Measurements from ENCODE around the gene PITPNM1. TPM values are rescaled to one million over a fixed set of nuclear protein-coding genes. Genes with fewer than 3 reads are reported as not detected.
A peak's percentile ranks its signal among the peaks of the same experiment; 100 is the strongest.

Gene PITPNM1
- total and polyA plus RNA-seq, 2 of the 13 experiments (the other 11 are each of a cell fraction or from before 2014, with no cell fraction given), result 8.2 to 8.5 TPM

GRCh38 chr11:67445515-67445914 lies 59.6 kb downstream of the PITPNM1 start:
- Histone ChIP-seq H3K27me3 (ENCODE audit: control insufficient read depth in 1 of 2, insufficient read depth in 2 of 2, low read length in 2 of 2) (peaks cover 2 to 11% of the 10 kb centered on the region in 2 experiments; a peak in 2 of 5 replicates), H3K4me2 (ENCODE audit: low read depth, low read length) (no peak overlapping the region), H3K4me1 (ENCODE audit: insufficient read depth, low read length) (peaks cover 35% of the 10 kb centered on the region), H3K9me3 (ENCODE audit: low read length) (no peaks in the 10 kb centered on the region), H3K9ac (ENCODE audit: insufficient read depth, low read depth, low read length) (no peak overlapping the region), H2AFZ (ENCODE audit: low read length) (no peak overlapping the region), H3K79me2 (ENCODE audit: insufficient read depth, low read length) (peaks cover 3% of the 10 kb centered on the region), H3K36me3 (replicated peaks in 1 of 2; ENCODE audit: control insufficient read depth in 1 of 2, insufficient read depth in 2 of 2, low read length in 2 of 2) (peaks cover 0 to 3% of the 10 kb centered on the region in 2 experiments; a peak in 2 of 5 replicates), H3K27ac (ENCODE audit: extremely low read length, insufficient read depth, low read length) (no peak overlapping the region), H3K4me3 (replicated peaks in 1 of 3; ENCODE audit: insufficient read depth in 1 of 3, low read depth in 2 of 3, low read length in 3 of 3) (no peak overlapping the region), H4K20me1 (ENCODE audit: insufficient read depth, low read length) (no peaks in the 10 kb centered on the region)
- POLR2A ChIA-PET, result interaction anchor here (2.2 kb wide), 1 partner anchor 10 kb away, joined by 5 read pairs; no protein-coding TSS in a partner anchor
- DNase-seq (ENCODE audit: low spot score) (no peak), FAIRE-seq (no peak), ATAC-seq (no peak)
- WGBS (ENCODE audit: low lambda C conversion rate), result 90% methylated on average over 5 of the region's 5 CpGs
- no peak for TF ChIP-seq ARNT (IDR thresholded peaks at IDR 0.05)
- peak; percentile 66; the same call in 1 of the 2 replicates for TF ChIP-seq ZNF121 (CRISPR knock-in tag; IDR thresholded peaks at IDR 0.05)
- CTCF ChIA-PET (ENCODE audit: low intra/inter-chr PET ratio, low total read pairs), result no interaction called here
- intact Hi-C loops (cut with micrococcal nuclease; ENCODE audit: unreplicated experiment), result no loop called here
- no TSS peak for BruUV-seq (replicated peaks)
- in situ Hi-C loops (cut with HindIII; ENCODE audit: extremely low pct_ligation_motif_present, low pct_unique_long_range_greater_than_20kb), result no loop called here

DNA sequence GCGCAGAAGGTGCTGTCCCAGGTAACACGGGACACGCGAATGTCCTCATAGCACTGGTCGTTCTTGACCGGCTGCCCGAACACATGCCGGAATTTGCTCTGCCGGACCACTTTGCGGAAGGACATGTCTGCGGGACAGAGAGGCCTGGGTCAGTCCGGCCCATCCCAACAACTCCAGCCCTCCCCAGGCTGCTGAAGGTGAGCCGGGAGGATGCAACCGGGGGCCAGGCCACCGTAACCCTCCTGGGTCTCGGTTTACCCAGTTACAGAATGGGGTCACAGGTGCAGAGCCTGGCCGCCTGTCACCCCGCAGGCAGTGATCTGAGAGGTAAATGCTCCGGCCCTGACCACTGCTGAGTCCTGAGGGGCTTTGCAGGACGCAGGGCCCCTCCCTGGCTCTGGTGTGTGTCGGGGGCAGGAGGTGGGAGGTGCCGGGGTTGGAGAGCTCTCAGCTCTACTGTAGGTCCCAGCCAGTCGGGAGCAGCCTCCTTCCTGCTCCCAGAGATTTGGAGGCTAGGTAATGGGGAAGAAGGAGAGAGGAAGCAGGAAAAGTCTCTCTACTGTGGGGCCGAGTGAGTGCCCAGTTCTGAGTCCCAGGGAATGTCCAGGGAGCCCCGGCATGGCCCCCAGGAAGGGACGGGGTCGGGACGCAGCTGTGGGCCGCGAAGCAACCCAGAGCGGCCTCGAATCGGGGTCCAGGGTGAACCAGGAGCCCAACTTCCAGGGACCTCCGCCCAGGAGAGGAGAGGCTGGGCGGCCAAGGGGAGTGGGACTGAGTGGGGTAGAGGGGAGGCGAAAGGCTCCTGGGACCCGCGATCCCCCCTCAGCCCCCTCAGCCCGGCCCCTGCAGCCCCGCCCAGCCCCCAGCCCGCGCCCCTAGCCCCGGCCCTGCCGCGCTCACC lies 62.4 kb downstream of the PITPNM1 start:
- Histone ChIP-seq H3K36me3 (replicated peaks in 1 of 2; ENCODE audit: control insufficient read depth in 1 of 2, insufficient read depth in 2 of 2, low read length in 2 of 2) (peaks cover 0 to 4% of the 10 kb centered on the region in 2 experiments; a peak in 2 of 5 replicates), H3K9ac (ENCODE audit: insufficient read depth, low read depth, low read length) (peak overlapping the region; percentile 83), H3K27me3 (ENCODE audit: control insufficient read depth in 1 of 2, insufficient read depth in 2 of 2, low read length in 2 of 2) (peaks cover 0 to 1% of the 10 kb centered on the region in 2 experiments; a peak in 1 of 5 replicates), H3K4me1 (ENCODE audit: insufficient read depth, low read length) (peaks cover 27% of the 10 kb centered on the region), H3K79me2 (ENCODE audit: insufficient read depth, low read length) (peaks cover 3% of the 10 kb centered on the region), H4K20me1 (ENCODE audit: insufficient read depth, low read length) (no peaks in the 10 kb centered on the region), H3K4me2 (ENCODE audit: low read depth, low read length) (peak overlapping the region; percentile 87), H2AFZ (ENCODE audit: low read length) (no peak overlapping the region), H3K9me3 (ENCODE audit: low read length) (no peaks in the 10 kb centered on the region), H3K4me3 (replicated peaks in 1 of 3; ENCODE audit: insufficient read depth in 1 of 3, low read depth in 2 of 3, low read length in 3 of 3) (peak overlapping the region; percentile 84 to 97 (median 92)), H3K27ac (ENCODE audit: extremely low read length, insufficient read depth, low read length) (peak overlapping the region; percentile 63)
- peak; percentile 29 for ATAC-seq
- intact Hi-C loops (cut with micrococcal nuclease; ENCODE audit: unreplicated experiment), result loop anchor here (2.0 kb wide), 1 partner anchor 14 kb away; the partner anchor contains the start of gene RPS6KB2
- POLR2A ChIA-PET, result interaction anchor here (0.6 to 1.4 kb wide), 6 partner anchors 9 to 51 kb away, joined by 3 to 10 read pairs (median 4); partner anchors contain the start of genes GPR152, PPP1CA, RAD9A and RPS6KB2
- BruUV-seq (replicated peaks), result no TSS peak
- CTCF ChIA-PET (ENCODE audit: low intra/inter-chr PET ratio, low total read pairs), result no interaction called here
- WGBS (ENCODE audit: low lambda C conversion rate), result 4% methylated on average over 14 of the region's 45 CpGs
- no peak for FAIRE-seq
- DNase-seq (ENCODE audit: low spot score), result no peak
- in situ Hi-C loops (cut with HindIII; ENCODE audit: extremely low pct_ligation_motif_present, low pct_unique_long_range_greater_than_20kb), result no loop called here
- no peak for TF ChIP-seq KLF16 (CRISPR knock-in tag; IDR thresholded peaks at IDR 0.05)
- no peak for TF ChIP-seq ASH2L (IDR thresholded peaks at IDR 0.05; ENCODE audit: insufficient read length, low read depth, low read length)
- no peak for TF ChIP-seq ATM (IDR thresholded peaks at IDR 0.05; ENCODE audit: borderline replicate concordance)
- TF ChIP-seq SNAPC4 (CRISPR knock-in tag; IDR thresholded peaks at IDR 0.05), result no peak
- no peak for TF ChIP-seq ZNF737 (CRISPR knock-in tag; IDR thresholded peaks at IDR 0.05; ENCODE audit: borderline replicate concordance)
- no peak for TF ChIP-seq ZNF256 (CRISPR knock-in tag; conservative IDR thresholded peaks at IDR 0.05)
- TF ChIP-seq ISL2 (CRISPR knock-in tag; IDR thresholded peaks at IDR 0.05), result 0 out of 2 replicates have a peak, but pooled peaks have one; percentile 28
- peak; percentile 29; the same call in 1 of the 2 replicates for TF ChIP-seq KDM2A (CRISPR knock-in tag; IDR thresholded peaks at IDR 0.05; ENCODE audit: borderline replicate concordance, low read depth)
- no peak for TF ChIP-seq HNRNPLL (IDR thresholded peaks at IDR 0.05; ENCODE audit: low read depth, low read length, poor library complexity, severe bottlenecking)
- TF ChIP-seq ZNF549 (CRISPR knock-in tag; IDR thresholded peaks at IDR 0.05), result no peak

All from HepG2 (cell line).